ENCODE measurements around the gene C1QTNF12.

Gene C1QTNF12

DNA sequence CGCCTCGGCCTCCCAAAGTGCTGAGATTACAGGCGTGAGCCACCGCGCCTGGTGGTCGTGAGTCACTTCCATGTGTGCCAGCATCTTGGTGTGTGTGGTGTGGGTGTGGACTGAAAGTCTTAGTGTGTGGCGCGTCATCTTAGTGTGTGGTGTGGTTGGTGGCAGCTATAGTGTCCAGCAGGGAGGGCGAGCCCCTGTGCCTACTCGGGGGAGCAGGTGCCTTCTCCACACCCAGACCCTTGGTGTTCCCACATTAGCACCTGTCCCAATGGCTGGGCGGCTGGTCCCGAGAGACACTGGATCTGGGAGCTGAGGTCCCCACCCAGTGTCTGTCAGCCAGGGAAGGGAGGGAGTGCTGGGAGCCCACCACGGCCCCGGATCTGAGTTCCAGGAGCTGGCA lies 36.5 kb upstream of the C1QTNF12 start:
- TF ChIP-seq, protein P1, sequence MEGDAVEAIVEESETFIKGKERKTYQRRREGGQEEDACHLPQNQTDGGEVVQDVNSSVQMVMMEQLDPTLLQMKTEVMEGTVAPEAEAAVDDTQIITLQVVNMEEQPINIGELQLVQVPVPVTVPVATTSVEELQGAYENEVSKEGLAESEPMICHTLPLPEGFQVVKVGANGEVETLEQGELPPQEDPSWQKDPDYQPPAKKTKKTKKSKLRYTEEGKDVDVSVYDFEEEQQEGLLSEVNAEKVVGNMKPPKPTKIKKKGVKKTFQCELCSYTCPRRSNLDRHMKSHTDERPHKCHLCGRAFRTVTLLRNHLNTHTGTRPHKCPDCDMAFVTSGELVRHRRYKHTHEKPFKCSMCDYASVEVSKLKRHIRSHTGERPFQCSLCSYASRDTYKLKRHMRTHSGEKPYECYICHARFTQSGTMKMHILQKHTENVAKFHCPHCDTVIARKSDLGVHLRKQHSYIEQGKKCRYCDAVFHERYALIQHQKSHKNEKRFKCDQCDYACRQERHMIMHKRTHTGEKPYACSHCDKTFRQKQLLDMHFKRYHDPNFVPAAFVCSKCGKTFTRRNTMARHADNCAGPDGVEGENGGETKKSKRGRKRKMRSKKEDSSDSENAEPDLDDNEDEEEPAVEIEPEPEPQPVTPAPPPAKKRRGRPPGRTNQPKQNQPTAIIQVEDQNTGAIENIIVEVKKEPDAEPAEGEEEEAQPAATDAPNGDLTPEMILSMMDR (IDR thresholded peaks at IDR 0.05; ENCODE audit: low read depth, low read length): no peak
- DNase-seq (ENCODE audit: low read depth, low spot score): no peak
- H3K4me3 ChIP-seq (ENCODE audit: low read depth, low read length): no peak overlapping the region
- in situ Hi-C loops (cut with HindIII; ENCODE audit: low sequenced_read_pairs): no loop called here

DNA sequence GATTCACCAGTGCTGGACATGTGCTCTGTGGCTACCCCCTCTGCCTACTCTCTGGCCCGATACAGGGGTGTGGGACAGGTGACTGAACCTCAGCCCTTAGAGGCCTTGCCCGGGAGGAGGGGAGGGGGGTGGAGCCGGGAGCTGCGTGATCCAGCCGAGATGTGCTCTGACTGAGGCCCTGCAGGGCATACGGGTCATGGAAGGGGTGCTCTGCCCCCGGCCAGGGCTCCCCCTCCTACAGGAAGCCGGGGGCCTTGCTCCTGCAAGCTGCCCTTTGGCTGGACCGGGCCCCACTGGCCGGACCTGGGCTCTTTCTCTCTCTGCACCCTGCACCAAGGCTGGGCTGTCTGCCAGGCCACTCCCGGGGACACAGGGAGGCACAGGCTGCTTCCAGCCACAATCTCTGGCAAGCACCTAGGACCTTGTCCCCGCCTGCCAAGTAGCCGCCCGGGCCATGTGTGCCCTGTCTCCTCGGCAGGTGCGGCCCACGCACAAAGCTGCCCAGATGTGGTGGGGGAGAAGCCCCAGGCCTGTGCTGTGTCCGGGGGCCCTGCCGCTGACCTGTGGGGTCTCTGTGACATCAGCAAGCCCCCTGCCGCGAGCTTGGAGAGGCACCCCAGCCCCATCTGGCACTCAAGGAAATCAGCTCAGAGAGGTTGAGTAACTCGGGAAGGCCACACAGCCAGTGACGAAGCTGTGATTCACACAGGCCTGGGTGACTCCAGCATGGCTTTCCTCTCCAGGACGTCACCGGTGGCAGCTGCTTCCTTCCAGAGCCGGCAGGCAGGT lies 35.2 kb upstream of the C1QTNF12 start:
- no peak for DNase-seq (ENCODE audit: low read depth, low spot score)
- TF ChIP-seq, protein P1 (IDR thresholded peaks at IDR 0.05; ENCODE audit: low read depth, low read length): no peak
- in situ Hi-C loops (cut with HindIII; ENCODE audit: low sequenced_read_pairs): no loop called here
- H3K4me3 ChIP-seq (ENCODE audit: low read depth, low read length): no peak overlapping the region

DNA sequence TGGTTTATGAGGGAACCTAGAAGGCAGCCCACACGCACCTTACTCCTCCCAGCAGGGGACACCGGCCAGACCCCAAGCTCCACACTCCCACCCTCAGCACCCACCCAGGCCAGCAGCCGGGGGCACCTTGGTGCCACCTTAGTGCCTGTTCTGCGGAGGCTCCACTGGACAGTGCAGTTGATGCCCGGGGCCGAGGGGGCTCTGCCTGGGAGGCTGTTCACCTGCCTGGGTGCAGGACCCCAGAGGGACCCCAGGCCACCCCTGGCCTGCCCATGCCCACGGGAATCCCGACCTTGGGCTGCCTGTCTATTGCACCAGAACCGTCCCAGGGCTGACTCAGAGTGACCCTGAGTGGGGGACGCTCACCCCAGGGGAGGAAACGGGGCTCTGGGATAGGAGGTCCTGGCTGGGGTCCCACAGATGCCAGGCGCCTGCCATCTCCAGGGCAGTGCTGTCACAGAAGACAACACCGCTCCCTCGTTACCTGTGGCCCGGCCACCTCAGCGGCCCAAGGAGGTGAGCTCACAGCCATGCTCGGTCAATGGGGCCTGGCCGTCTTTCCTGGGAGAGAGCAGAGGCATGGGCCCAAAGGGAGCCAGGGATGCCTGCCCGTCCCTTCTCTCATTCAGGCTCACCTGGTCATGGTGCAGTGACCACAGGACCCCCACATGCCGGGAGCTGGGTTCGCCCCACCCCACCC lies 34.4 kb upstream of the C1QTNF12 start:
- TF ChIP-seq, protein P1 (IDR thresholded peaks at IDR 0.05; ENCODE audit: low read depth, low read length): no peak
- H3K4me3 ChIP-seq (ENCODE audit: low read depth, low read length): no peak overlapping the region
- in situ Hi-C loops (cut with HindIII; ENCODE audit: low sequenced_read_pairs): no loop called here
- no peak for DNase-seq (ENCODE audit: low read depth, low spot score)

DNA sequence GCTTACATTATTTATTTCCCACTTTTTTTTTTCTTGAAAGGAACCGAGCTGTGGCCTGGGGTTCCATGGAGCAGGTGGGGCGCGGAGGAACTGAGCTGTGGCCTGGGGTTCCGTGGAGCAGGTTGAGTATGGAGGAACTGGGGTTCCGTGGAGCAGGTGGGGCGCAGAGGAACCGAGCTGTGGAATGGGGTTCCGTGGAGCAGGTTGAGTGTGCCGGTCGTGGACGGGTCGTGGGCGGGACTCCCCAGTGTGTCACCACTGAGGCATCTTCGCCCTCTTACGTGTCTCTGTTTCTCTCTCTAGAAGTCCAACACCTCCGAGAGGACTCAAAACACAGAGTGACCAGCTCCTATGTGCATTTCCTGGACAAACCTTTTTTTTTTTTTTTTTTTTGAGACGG lies 32.5 kb upstream of the C1QTNF12 start:
- H3K4me3 ChIP-seq (ENCODE audit: low read depth, low read length): no peak overlapping the region
- DNase-seq (ENCODE audit: low read depth, low spot score): no peak
- TF ChIP-seq, protein P1 (IDR thresholded peaks at IDR 0.05; ENCODE audit: low read depth, low read length): no peak
- in situ Hi-C loops (cut with HindIII; ENCODE audit: low sequenced_read_pairs): no loop called here

DNA sequence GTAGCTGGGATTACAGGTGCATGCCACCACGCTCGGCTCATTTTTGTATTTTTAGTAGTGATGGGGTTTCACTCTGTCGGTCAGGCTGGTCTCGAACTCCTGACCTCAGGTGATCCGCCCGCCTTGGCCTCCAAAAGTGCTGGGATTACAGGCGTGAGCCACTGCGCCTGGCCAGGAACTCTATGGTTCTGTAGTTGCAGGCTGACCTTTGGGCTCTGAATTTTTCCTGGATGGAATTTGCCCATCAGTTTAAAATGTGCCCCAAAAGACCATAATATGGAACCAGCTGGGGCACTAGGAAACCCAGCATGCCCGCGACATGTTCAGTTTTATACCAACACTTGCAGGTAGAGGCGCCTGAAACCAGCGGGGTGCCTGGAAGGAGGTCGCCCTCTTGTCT lies 32.1 kb upstream of the C1QTNF12 start:
- TF ChIP-seq, protein P1 (IDR thresholded peaks at IDR 0.05; ENCODE audit: low read depth, low read length): no peak
- in situ Hi-C loops (cut with HindIII; ENCODE audit: low sequenced_read_pairs): no loop called here
- DNase-seq (ENCODE audit: low read depth, low spot score): no peak
- H3K4me3 ChIP-seq (ENCODE audit: low read depth, low read length): no peak overlapping the region

DNA sequence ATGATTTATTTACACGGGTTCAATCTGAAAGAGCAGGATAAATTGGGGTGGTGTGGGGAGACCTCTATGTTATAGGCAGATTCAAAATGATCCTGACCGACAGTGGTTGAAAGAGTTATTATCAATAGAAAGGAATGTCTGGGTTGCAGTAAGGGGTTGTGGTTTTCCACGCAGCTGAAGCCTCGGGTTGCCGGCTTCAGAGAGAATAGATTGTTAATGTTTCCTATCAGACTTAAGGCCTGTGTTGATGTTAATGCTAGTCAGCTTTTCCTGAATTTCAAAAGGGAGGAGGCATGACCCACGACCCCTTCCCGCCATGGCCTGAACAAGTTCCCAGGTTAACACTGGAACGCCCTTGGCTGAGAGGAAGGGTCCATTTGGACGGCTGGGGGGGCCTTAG lies 29.3 kb upstream of the C1QTNF12 start:
- in situ Hi-C loops (cut with HindIII; ENCODE audit: low sequenced_read_pairs): no loop called here
- no peak overlapping the region for H3K4me3 ChIP-seq (ENCODE audit: low read depth, low read length)
- TF ChIP-seq, protein P1 (IDR thresholded peaks at IDR 0.05; ENCODE audit: low read depth, low read length): no peak
- no peak for DNase-seq (ENCODE audit: low read depth, low spot score)

All from astrocyte of the spinal cord (primary cell).